GM19193 (cell line): ENCODE measurements around the gene PFDN1.

Experiments
- POLR2A ChIP-seq: IDR thresholded peaks from 4 replicates; pipeline ENCODE4 v1.6.1; 2011; ENCODE audit not compliant: insufficient read depth, insufficient read length; ENCODE audit errors: extremely low read depth

The PFDN1 gene

DNA sequence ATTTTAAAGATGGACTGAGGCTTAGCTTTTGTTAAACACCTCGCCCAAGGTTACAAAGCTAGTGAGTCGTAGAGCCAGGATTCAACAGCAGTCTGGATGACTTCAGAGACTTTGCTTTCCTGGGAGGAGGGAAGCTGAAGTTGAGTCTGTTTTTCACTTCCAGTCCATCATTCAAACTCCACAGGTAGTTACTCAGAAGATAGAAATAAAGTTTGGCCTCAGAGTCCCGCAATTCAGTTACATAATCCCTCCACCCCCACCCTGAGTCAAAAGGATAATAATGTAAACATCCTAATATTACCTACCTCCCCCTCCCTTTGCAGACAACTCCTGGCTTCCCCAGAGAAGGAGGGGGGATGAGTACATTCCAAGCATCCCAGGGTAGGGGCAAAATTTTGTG, 35.4 kb upstream of the PFDN1 start:
- TF ChIP-seq POLR2A = no peak

DNA sequence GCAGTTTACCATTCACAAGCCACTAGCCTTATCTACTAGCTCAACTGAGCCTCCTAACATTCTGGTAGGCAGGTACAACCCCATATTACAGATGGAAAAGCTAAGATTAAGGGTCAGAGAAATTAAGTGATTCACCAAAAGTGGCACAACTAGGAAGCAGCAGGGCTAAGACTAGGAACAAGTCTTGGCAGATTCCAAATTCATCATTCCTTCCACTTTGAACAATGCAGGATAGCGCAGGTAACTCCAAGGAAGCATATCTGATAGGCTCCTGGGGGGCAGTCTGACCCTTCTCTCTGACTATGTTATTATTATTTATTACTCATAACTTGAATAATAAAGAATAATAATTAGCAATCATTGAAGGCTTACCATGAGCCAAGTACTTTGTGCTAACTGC, 35.0 kb upstream of the PFDN1 start:
- TF ChIP-seq POLR2A = no peak

- no peak for TF ChIP-seq POLR2A
Measured at GRCh38 chr5:140336388-140336787, 33.5 kb upstream of the PFDN1 start.

- TF ChIP-seq POLR2A = no peak
Measured at GRCh38 chr5:140331638-140332037, 28.7 kb upstream of the PFDN1 start.

GRCh38 chr5:140329739-140330481, 27.0 kb upstream of the PFDN1 start:
- TF ChIP-seq POLR2A = no peak

- no peak for TF ChIP-seq POLR2A
Measured at GRCh38 chr5:140328036-140328764, 25.3 kb upstream of the PFDN1 start.

- TF ChIP-seq POLR2A = no peak
Measured at GRCh38 chr5:140327589-140327988, 24.7 kb upstream of the PFDN1 start.

- TF ChIP-seq POLR2A = no peak
Measured at GRCh38 chr5:140325486-140325885, 22.6 kb upstream of the PFDN1 start.

- no peak for TF ChIP-seq POLR2A
Measured at GRCh38 chr5:140324617-140325241, 21.8 kb upstream of the PFDN1 start.

DNA sequence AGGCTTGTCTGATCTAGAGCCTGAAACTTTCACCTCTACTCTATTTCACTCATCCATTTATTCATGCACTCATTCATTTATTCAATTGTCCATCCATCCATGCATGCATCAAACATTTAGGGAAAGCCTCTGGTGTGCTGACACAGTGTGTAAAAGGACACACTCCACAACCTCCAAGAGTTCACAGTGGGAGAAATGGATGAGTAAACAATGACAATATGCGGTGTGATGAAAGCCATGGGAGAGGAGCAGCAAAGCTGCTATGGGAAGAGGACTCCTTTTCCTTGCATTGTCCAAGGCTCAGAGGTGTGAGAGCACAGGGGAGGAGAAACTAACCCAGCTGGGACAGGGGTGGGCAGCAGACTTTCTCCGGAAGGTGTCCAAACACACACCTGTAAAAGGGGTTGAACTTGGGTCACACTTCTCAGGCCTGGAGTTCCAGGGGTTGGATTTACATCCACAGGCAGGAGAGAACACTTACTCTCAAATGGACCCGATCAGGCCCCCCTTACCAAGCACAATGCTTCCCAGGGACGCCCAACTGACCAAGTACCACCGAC, 21.2 kb upstream of the PFDN1 start:
- TF ChIP-seq POLR2A = no peak

DNA sequence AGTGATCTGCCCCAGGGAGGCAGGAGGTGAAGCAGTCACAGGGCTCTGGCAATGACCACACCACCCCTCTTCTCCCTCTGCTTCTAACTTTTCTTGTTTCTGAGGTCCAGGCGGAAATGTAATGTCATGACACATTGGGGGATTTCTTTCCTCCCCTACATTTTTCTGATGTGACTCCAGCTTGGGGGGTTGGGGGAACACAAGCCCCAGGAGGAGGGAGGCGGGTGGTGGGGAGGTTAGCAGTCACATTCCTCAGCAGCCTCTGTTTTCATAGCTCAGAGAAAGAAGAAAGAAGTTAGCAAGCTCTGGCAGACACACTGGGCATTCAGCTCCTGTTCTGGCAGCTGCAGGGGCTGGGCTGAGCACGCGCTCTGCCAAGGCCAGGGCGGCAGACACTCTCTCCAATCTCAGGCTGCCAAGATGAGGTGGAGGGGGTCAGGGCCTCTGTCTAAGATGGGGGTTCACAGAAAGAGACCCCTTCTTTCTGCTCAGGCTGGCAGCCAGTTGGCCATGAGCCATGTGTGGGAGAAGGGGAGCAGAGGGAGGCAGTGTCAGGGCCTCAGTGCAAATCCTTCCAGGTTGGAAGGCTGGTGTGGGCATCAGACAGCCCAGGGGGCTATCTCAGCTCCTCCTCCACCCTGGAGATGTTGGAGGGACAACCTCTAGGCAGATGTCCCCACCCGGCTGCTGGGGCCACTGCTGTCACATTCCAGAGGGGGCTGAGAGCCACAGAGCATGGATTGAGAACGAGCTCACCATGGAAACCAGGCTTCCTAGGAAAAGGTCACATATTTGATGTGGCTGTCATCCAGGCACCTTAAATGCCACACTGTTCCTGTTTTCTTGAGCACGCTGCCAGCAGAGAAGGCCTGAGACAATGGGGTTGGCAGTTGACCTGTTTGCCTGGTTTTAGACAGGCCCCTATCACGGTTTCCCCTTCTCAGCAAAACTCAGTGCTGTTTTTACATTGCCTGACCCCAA, 20.1 kb upstream of the PFDN1 start:
- no peak for TF ChIP-seq POLR2A

GRCh38 chr5:140321796-140322195, 18.9 kb upstream of the PFDN1 start:
- TF ChIP-seq POLR2A = no peak

DNA sequence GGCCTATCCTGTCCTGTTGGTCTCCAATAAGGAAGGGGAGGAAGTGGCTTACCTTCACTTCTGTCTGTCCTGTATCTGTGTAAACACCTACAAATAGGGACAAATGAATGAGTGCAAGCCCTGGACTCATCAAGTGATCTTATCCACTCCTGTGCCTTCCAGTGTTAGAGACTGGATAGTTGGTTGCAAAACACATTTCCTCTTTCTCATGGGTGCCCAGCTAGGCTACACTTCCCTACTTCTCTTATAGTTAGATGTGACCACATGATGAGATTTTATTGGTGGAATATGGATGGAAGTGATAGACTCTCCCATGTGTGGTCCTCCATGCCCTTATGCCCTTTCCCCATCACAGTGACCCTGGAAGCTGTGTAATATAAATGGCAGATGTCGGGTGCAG, 16.9 kb upstream of the PFDN1 start:
- no peak for TF ChIP-seq POLR2A

- no peak for TF ChIP-seq POLR2A
Measured at GRCh38 chr5:140318792-140319191, 15.9 kb upstream of the PFDN1 start.
